Cardiac fibroblast (primary cell): ENCODE results near the gene TAF6L.
"Not testable (repeated sequence)": the region's sequence is repeated elsewhere in the genome, so short reads cannot be mapped to it uniquely, and the experiment has no call there.

ENCODE experiments used
- DNase-seq, 2 donors: peaks; one replicate each; pipeline versions ENCODE4 v3.0.0 to v3.0.0-alpha.2; 2010; ENCODE audit warnings: low read depth in 2 of 2
- H3K4me3 ChIP-seq, 2 donors: replicated peaks in 1 of 2; 1 replicate in 1 of 2; 2 replicates in 1 of 2; pipeline ENCODE4 v1.5.1; 2011; ENCODE audit warnings: low read depth in 2 of 2, low read length in 2 of 2, mild to moderate bottlenecking in 2 of 2, moderate library complexity in 1 of 2
- CTCF ChIP-seq: IDR thresholded peaks from one replicate; pipeline ENCODE4 v1.5.1; 2011; ENCODE audit warnings: low read depth, mild to moderate bottlenecking, low read length, inconsistent platforms

TAF6L gene

GRCh38 chr11:62727165-62727871 is 43.9 kb upstream of the TAF6L start, which contains the start of gene HNRNPUL2:
HNRNPUL2 (minus strand) TSS chr11:62727457; CDS start chr11:62727156, 301 bp downstream.
- peak; percentile 99 to 100 for DNase-seq
- peak within 1 kb of the TSS; percentile 89 to 93 for H3K4me3 ChIP-seq
- no peak for TF ChIP-seq CTCF

GRCh38 chr11:62727872-62728170 is 43.4 kb upstream of the TAF6L start:
- peak; percentile 98 to 99 for DNase-seq
- peak overlapping the region; percentile 89 to 93 for H3K4me3 ChIP-seq
- TF ChIP-seq CTCF = no peak

- peak within 1 kb of the TSS; percentile 89 to 93 for H3K4me3 ChIP-seq
Measured at GRCh38 chr11:62728171-62728988, 42.8 kb upstream of the TAF6L start, which contains the start of gene TTC9C. TTC9C (plus strand) TSS chr11:62728486; CDS start chr11:62728849, 363 bp downstream.

GRCh38 chr11:62730076-62730475 is 41.1 kb upstream of the TAF6L start:
- not testable (repeated sequence) for DNase-seq
- peak overlapping the region; percentile 89 to 93 for H3K4me3 ChIP-seq

More at GRCh38 chr11:62728171-62728988, 42.8 kb upstream of the TAF6L start, which contains the start of gene TTC9C:
- TF ChIP-seq CTCF = no peak
- peak; percentile 88 to 90 for DNase-seq

GRCh38 chr11:62732830-62733229 is 38.4 kb upstream of the TAF6L start:
- H3K4me3 ChIP-seq = no peak overlapping the region
- DNase-seq = peak; percentile 54 to 57
- no peak for TF ChIP-seq CTCF

GRCh38 chr11:62737196-62737595 is 34.0 kb upstream of the TAF6L start:
- no peak for DNase-seq
- H3K4me3 ChIP-seq = no peak overlapping the region
- no peak for TF ChIP-seq CTCF

GRCh38 chr11:62747475-62748160 is 23.6 kb upstream of the TAF6L start:
- TF ChIP-seq CTCF = no peak
- no peak overlapping the region for H3K4me3 ChIP-seq
- DNase-seq = no peak

- H3K4me3 ChIP-seq, DNase-seq: not testable (repeated sequence)
Measured at GRCh38 chr11:62749931-62750330, 21.3 kb upstream of the TAF6L start.
